GM10266 (cell line): ENCODE data around the gene APOBR.
"Not testable (repeated sequence)": the region's sequence is repeated elsewhere in the genome, so short reads cannot be mapped to it uniquely, and the experiment has no call there.

Source experiments
- DNase-seq: peaks from one replicate; pipeline ENCODE4 v3.0.0; 2012; ENCODE audit errors: extremely low spot score
- CTCF ChIP-seq: IDR thresholded peaks from 2 replicates; pipeline ENCODE4 v1.5.1; 2012; ENCODE audit warnings: mild to moderate bottlenecking, low read depth; ENCODE audit not compliant: control insufficient read depth, insufficient read depth; ENCODE audit errors: missing control alignments

The APOBR gene

GRCh38 chr16:28494121-28494851 lies at the start of gene APOBR:
Gene APOBR, plus strand, starts transcription at chr16:28494643. Its CDS starts 39 bp downstream, at chr16:28494682.
- DNase-seq = peak; percentile 84
- TF ChIP-seq CTCF = no peak

- not testable (repeated sequence) for DNase-seq
Measured at GRCh38 chr16:28446388-28446787, 48.1 kb upstream of the APOBR start.

GRCh38 chr16:28447081-28447480 lies 47.4 kb upstream of the APOBR start:
- not testable (repeated sequence) for DNase-seq

GRCh38 chr16:28473714-28474265 lies 20.7 kb upstream of the APOBR start:
- DNase-seq = no peak
- no peak for TF ChIP-seq CTCF

- DNase-seq = no peak
- no peak for TF ChIP-seq CTCF
Measured at GRCh38 chr16:28475221-28475620, 19.2 kb upstream of the APOBR start.

- no peak for DNase-seq
- TF ChIP-seq CTCF = no peak
Measured at GRCh38 chr16:28477311-28477920, 17.0 kb upstream of the APOBR start.

GRCh38 chr16:28478506-28479180 lies 15.8 kb upstream of the APOBR start:
- DNase-seq = no peak

More at GRCh38 chr16:28478506-28479180, 15.8 kb upstream of the APOBR start:
- TF ChIP-seq CTCF = no peak
